Skin epidermis (tissue), 12 donors: ENCODE data around the gene OASL.

Source experiments
- H3K27ac ChIP-seq, 21 experiments: fragments of 200-600 bp; sonication (generic) in 11 of 21; one replicate each; pipeline ENCODE4 v1.5.0; 2020; ENCODE audit warnings: mild to moderate bottlenecking in 3 of 21, inconsistent platforms in 2 of 21, moderate library complexity in 2 of 21
- H3K4me3 ChIP-seq, 7 experiments: fragments of 200-600 bp; sonication (generic) in 2 of 7; one replicate each; pipeline ENCODE4 v1.5.0; 2020; ENCODE audit warnings: inconsistent platforms in 2 of 7, mild to moderate bottlenecking in 2 of 7, moderate library complexity in 1 of 7

The OASL gene

DNA sequence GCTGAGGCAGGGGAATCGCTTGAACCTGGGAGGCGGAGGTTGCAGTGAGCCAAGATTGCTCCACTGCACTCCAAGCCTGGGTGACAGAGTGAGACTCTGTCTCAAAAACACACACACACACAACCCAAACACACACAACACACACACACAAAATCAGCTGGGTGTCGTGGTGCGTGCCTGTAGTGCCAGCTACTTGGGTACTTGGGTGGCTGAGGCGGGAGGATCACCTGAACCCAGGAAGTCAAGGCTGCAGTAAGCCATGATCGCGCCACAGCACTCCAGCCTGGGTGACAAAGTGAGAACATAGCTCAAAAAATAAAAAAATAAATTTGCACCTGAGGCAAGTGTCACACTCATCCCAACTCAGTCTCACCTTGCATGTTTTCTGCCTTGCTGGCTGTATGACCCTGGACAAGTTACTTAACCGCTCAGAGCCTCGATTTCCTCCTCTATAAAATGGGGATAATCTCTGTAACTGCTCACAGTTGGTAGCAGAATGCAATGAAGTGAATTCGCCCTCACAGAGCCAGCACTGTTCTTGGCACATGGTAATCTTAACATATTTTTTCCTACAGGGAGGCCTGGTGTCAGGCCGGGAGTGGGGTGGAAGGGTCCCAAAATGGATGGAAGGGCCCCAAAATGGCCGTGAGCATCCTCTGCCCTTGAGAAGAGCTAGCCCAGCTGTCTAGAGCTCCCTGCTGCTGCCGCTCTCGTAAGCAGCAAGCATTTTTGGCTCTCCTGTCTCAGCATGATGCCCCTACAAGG is 61.3 kb downstream of the OASL start:
- Histone ChIP-seq H3K27ac (no peak overlapping the region), H3K4me3 (no peak overlapping the region)

- H3K27ac ChIP-seq: no peak overlapping the region
- no peak overlapping the region for H3K4me3 ChIP-seq
Measured at GRCh38 chr12:120972870-120973543, 66.0 kb downstream of the OASL start.

DNA sequence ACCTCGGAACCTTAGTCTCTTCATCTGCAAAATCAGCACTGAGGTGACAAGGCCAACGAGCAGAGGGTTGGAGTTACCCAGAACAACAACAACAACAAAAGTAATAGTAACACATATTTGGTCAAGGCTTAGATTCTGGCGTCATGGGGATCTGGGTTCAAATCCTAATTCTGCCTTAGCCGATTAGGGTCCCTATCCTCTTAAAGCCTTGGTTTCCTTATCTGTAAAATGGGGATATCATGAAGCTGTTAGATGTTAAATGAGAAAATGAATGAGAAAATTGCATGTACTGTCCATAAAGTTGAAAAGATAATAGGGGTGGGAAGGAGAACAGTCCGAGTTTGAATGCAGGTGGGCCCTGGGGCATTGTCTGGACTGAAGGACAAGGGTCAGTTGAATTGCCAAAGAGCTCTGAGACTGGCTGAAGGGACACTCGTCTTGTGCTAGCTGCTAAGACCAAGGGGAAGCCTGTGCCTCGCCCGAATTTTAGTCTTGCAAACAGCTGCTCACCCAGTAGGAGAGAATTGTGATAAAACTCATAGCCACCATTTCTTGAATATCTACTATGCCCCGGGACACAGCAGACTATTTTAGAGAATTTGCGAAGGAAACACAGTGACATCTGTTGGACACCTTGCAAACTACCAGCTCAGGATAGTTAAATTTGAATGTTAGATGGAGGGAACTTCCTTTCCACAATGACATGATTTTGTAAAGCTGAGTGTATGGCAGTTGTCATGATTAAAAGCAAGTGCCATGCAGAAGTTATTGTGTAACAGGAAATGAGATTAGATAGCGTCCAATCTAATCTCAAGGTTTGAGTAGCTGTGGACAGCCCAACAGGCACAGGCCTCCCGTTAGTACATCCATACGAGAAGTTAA is 67.5 kb downstream of the OASL start:
- Histone ChIP-seq H3K4me3 (no peak overlapping the region), H3K27ac (no peak overlapping the region)

DNA sequence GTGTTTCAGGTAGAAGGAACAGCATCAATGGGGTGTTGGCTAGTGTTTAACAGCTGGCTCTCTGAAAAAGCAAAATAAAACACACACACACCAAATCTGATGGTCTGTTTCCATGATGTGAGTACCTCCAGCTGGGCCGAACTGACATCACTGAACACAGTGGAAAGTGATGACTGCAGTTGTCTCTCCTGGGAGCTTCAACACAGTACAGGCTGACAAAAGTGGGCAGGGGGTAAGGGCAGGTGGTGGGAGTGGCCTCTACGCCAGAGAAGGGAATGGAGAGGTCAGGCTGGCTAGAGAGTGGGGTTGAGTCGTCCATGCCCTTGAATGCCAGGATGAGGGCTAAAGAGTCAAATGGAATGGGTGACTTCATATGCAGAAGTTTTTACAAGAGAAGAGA is 68.7 kb downstream of the OASL start:
- Histone ChIP-seq H3K27ac (no peak overlapping the region), H3K4me3 (no peak overlapping the region)
